ENCODE results near the gene LDB1. TPM values are rescaled to one million over a fixed set of nuclear protein-coding genes. Genes with fewer than 3 reads are reported as not detected.

Gene LDB1
- total and polyA plus RNA-seq, 8 donors: 12.5 to 32.1 (median 18.2) TPM

- peak overlapping the region in 3 of 4 donors; percentile 72 to 86 (median 81) for H3K27ac ChIP-seq
- H3K27me3 ChIP-seq: no peaks in the 10 kb centered on the region
- peaks cover 20 to 43% (median 30%) of the 10 kb centered on the region in 3 donors for H3K4me1 ChIP-seq
- peak overlapping the region in 3 of 4 donors; percentile 69 to 82 (median 78) for H3K4me3 ChIP-seq
- DNase-seq: peak in 2 of 6 donors; percentile 30 to 49
- no peaks in the 10 kb centered on the region for H3K9me3 ChIP-seq
- no peak for FAIRE-seq
- intact Hi-C loops (cut with DNase I): no loop called here
- TF ChIP-seq CTCF (IDR thresholded peaks at IDR 0.05): no peak
- WGBS, 2 donors: 6 to 7% methylated on average over 6 of the region's 6 CpGs
- no peaks in the 10 kb centered on the region for H3K36me3 ChIP-seq
- peak in 2 of 4 donors; percentile 2 to 4 for ATAC-seq
Measured at GRCh38 chr10:102118867-102119266, 1.3 kb downstream of the LDB1 start.

GRCh38 chr10:102117391-102118159 lies 2.6 kb downstream of the LDB1 start:
- FAIRE-seq (no peak), ATAC-seq (peak; percentile 20 to 40 (median 34)), DNase-seq (peak; percentile 78 to 94 (median 88))
- Histone ChIP-seq H3K9me3 (no peaks in the 10 kb centered on the region), H3K36me3 (no peaks in the 10 kb centered on the region), H3K4me1 (peaks cover 20 to 51% (median 30%) of the 10 kb centered on the region in 3 donors), H3K27ac (peak overlapping the region in 3 of 4 donors; percentile 55 to 81 (median 72)), H3K4me3 (peak overlapping the region in 2 of 4 donors; percentile 6 to 78), H3K27me3 (no peaks in the 10 kb centered on the region)
- intact Hi-C loops (cut with DNase I): no loop called here
- WGBS, 2 donors: 7 to 13% methylated on average over 10 to 12 of the region's 12 CpGs
- TF ChIP-seq CTCF (IDR thresholded peaks at IDR 0.05): no peak

- TF ChIP-seq CTCF (IDR thresholded peaks at IDR 0.05): no peak
- H3K27ac ChIP-seq: peak overlapping the region in 3 of 4 donors; percentile 55 to 89 (median 81)
- no peak for DNase-seq
- H3K36me3 ChIP-seq: no peaks in the 10 kb centered on the region
- WGBS, 2 donors: 83 to 90% methylated on average over 1 of the region's 1 CpG
- no peaks in the 10 kb centered on the region for H3K9me3 ChIP-seq
- no peak for FAIRE-seq
- no peaks in the 10 kb centered on the region for H3K27me3 ChIP-seq
- H3K4me1 ChIP-seq: peaks cover 20 to 51% (median 30%) of the 10 kb centered on the region in 3 donors
- peak overlapping the region in 1 of 4 donors; percentile 6 for H3K4me3 ChIP-seq
- ATAC-seq: no peak
- intact Hi-C loops (cut with DNase I): no loop called here
Measured at GRCh38 chr10:102116656-102117055, 3.5 kb downstream of the LDB1 start.

GRCh38 chr10:102115775-102116174 lies 4.4 kb downstream of the LDB1 start:
- intact Hi-C loops (cut with DNase I): no loop called here
- Histone ChIP-seq H3K9me3 (no peaks in the 10 kb centered on the region), H3K27ac (peak overlapping the region in 3 of 4 donors; percentile 58 to 89 (median 81)), H3K36me3 (peaks cover 0 to 4% (median 0%) of the 10 kb centered on the region in 3 donors), H3K4me1 (peaks cover 20 to 51% (median 30%) of the 10 kb centered on the region in 3 donors), H3K27me3 (no peaks in the 10 kb centered on the region), H3K4me3 (peak overlapping the region in 1 of 4 donors; percentile 78)
- 7 to 10% methylated on average over 3 of the region's 3 CpGs for WGBS, 2 donors
- no peak for ATAC-seq
- no peak for TF ChIP-seq CTCF (IDR thresholded peaks at IDR 0.05)
- no peak for DNase-seq
- FAIRE-seq: no peak
